GM18505 (cell line): ENCODE results near the gene SUPT7L.

Experiments
- ATAC-seq: cut with Tn5 transposase; IDR thresholded peaks from one replicate; pipeline ENCODE4 v1.9.1; 2021; ENCODE audit not compliant: unreplicated experiment
- POLR2A ChIP-seq: IDR thresholded peaks from 4 replicates; pipeline ENCODE4 v1.6.1; 2011; ENCODE audit warnings: borderline replicate concordance; ENCODE audit not compliant: insufficient read depth, insufficient read length; ENCODE audit errors: extremely low read depth

Gene SUPT7L

GRCh38 chr2:27663285-27664153, at the start of gene SUPT7L, which contains the start of gene SLC4A1AP:
Gene SUPT7L, minus strand, starts transcription at chr2:27663614. Its CDS starts 1,422 bp downstream, at chr2:27662192.
Gene SLC4A1AP, plus strand, starts transcription at chr2:27663889. Its CDS starts 26 bp downstream, at chr2:27663915.
- ATAC-seq: peak; percentile 71
- peak; percentile 80 for TF ChIP-seq POLR2A

- TF ChIP-seq POLR2A: no peak
- no peak for ATAC-seq
Observed at GRCh38 chr2:27713201-27713600, 49.8 kb upstream of the SUPT7L start.

GRCh38 chr2:27712522-27712921, 49.1 kb upstream of the SUPT7L start:
- ATAC-seq: no peak
- TF ChIP-seq POLR2A: no peak

GRCh38 chr2:27711804-27712203, 48.4 kb upstream of the SUPT7L start:
- TF ChIP-seq POLR2A: no peak
- ATAC-seq: no peak

GRCh38 chr2:27710640-27711430, 47.4 kb upstream of the SUPT7L start:
- no peak for TF ChIP-seq POLR2A
- ATAC-seq: no peak

- TF ChIP-seq POLR2A: no peak
- no peak for ATAC-seq
Observed at GRCh38 chr2:27709960-27710575, 46.7 kb upstream of the SUPT7L start.

- ATAC-seq: no peak
- TF ChIP-seq POLR2A: no peak
Observed at GRCh38 chr2:27709326-27709725, 45.9 kb upstream of the SUPT7L start.

- TF ChIP-seq POLR2A: no peak
- no peak for ATAC-seq
Observed at GRCh38 chr2:27708666-27709065, 45.3 kb upstream of the SUPT7L start.

GRCh38 chr2:27708257-27708654, 44.8 kb upstream of the SUPT7L start:
- TF ChIP-seq POLR2A: no peak
- no peak for ATAC-seq

GRCh38 chr2:27707462-27708256, 44.2 kb upstream of the SUPT7L start:
- TF ChIP-seq POLR2A: no peak
- ATAC-seq: no peak

- ATAC-seq: no peak
- no peak for TF ChIP-seq POLR2A
Observed at GRCh38 chr2:27705851-27706622, 42.6 kb upstream of the SUPT7L start.

GRCh38 chr2:27704342-27704876, 41.0 kb upstream of the SUPT7L start:
- ATAC-seq: no peak
- no peak for TF ChIP-seq POLR2A

GRCh38 chr2:27703638-27704341, 40.4 kb upstream of the SUPT7L start:
- no peak for ATAC-seq
- no peak for TF ChIP-seq POLR2A
